Measurements from ENCODE around the gene TEX19. TPM values are rescaled to one million over a fixed set of nuclear protein-coding genes. Genes with fewer than 3 reads are reported as not detected.
A peak's percentile ranks its signal among the peaks of the same experiment; 100 is the strongest.
"Not testable (repeated sequence)": the region's sequence is repeated elsewhere in the genome, so short reads cannot be mapped to it uniquely, and the experiment has no call there.

Gene TEX19
- total RNA-seq, 1 donor from 2014 or later = not detected

- H3K9me3 ChIP-seq = no peaks in the 10 kb centered on the region
- intact Hi-C loops (cut with DNase I) = no loop called here
- DNase-seq (no peak), ATAC-seq (no peak)
- H3K36me3 ChIP-seq = no peaks in the 10 kb centered on the region
- H3K27ac ChIP-seq = no peak overlapping the region
- H3K4me1 ChIP-seq = no peaks in the 10 kb centered on the region
- TF ChIP-seq CTCF (IDR thresholded peaks at IDR 0.05) = no peak
- H3K4me3 ChIP-seq = no peak overlapping the region
- H3K27me3 ChIP-seq (ENCODE audit: low read depth) = peaks cover 70% of the 10 kb centered on the region
These were observed 19.6 kb downstream of the TEX19 start for GRCh38 chr17:82378741-82379021.

- peaks cover 16% of the 10 kb centered on the region for H3K4me1 ChIP-seq
- ATAC-seq (no peak), DNase-seq (peak; percentile 14)
- H3K9me3 ChIP-seq = no peaks in the 10 kb centered on the region
- no peak for TF ChIP-seq CTCF (IDR thresholded peaks at IDR 0.05)
- peaks cover 69% of the 10 kb centered on the region for H3K27me3 ChIP-seq (ENCODE audit: low read depth)
- intact Hi-C loops (cut with DNase I) = no loop called here
- no peak overlapping the region for H3K27ac ChIP-seq
- no peaks in the 10 kb centered on the region for H3K36me3 ChIP-seq
- H3K4me3 ChIP-seq = no peak overlapping the region
These were observed 22.0 kb downstream of the TEX19 start for GRCh38 chr17:82380860-82381702.

DNA sequence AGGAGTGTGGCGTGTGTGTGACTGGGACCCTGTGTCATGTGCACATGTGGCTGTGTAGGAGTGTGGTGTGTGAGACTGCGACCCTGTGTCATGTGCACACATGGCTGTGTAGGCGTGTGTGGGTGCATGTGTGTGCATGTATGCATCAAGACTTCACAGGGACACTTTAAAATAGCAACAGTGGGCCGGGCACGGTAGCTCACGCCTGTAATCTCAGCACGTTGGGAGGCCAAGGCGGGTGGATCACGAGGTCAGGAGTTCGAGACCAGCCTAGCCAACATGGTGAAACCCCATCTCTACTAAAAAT is 22.6 kb downstream of the TEX19 start:
- H3K27ac ChIP-seq, ATAC-seq: not testable (repeated sequence)
- DNase-seq = peak; percentile 11

DNA sequence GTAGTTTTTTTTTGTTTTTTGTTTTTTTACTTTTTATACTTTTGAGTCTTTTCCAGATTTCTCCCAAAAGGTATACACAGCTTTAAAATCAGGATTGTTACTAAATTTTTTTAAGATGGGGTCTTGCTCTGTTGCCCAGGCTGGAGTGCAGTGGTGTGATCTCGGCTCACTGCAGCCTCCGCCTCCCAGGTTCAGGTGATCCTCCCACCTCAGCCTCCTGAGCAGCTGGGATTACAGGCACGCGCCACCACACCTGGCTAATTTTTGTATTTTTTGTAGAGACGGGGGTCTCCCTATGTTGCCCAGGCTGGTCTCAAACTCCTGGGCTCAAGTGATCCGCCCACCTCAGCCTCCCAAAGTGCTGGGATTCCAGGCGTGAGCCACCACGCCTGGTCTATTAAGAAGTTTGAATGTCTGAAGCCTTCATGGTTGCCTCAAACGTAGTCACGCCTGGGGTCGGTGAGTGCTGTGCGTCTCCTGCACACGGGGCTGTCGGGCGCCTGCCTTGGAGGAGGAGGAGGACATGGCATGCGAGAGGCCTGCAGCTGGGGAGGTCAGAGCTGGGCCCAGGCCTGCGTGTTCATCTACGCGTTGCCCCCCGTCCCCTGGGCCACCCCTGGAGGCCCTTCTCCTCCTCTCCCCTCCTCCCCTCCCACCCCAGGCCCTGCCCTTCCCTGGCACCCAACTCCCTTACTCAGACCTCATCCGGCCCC is 23.3 kb downstream of the TEX19 start:
- ATAC-seq; intact Hi-C loops (cut with DNase I); H3K4me3 ChIP-seq; H3K36me3 ChIP-seq; H3K9me3 ChIP-seq; H3K27ac ChIP-seq: not testable (repeated sequence)
- H3K4me1 ChIP-seq = peaks cover 16% of the 10 kb centered on the region
- H3K27me3 ChIP-seq (ENCODE audit: low read depth) = peaks cover 73% of the 10 kb centered on the region
- DNase-seq = peak; percentile 41

More for the DNA sequence above, 22.6 kb downstream of the TEX19 start:
- H3K4me3 ChIP-seq; intact Hi-C loops (cut with DNase I); H3K9me3 ChIP-seq; H3K36me3 ChIP-seq: not testable (repeated sequence)
- peaks cover 67% of the 10 kb centered on the region for H3K27me3 ChIP-seq (ENCODE audit: low read depth)
- H3K4me1 ChIP-seq = peaks cover 16% of the 10 kb centered on the region

DNA sequence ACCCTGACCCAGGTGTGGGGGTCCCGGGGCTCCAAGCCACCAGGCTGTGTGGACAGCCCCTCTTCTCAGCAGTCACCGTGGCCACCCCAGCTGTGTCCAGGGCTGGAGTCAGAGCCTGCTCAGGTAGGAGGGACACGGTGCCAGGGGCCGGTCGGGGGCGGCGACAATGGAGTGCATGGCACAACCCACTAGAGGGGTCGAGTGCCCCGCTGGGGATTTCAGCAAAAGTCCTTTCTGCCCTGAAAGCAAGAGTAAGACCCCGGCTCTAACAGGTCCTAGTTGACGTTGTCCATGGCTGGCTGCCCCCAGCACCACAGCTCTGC is 23.8 kb downstream of the TEX19 start:
- Histone ChIP-seq H3K27ac (no peak overlapping the region), H3K27me3 (ENCODE audit: low read depth) (peaks cover 70% of the 10 kb centered on the region), H3K4me3 (no peak overlapping the region), H3K36me3 (no peaks in the 10 kb centered on the region), H3K4me1 (peaks cover 16% of the 10 kb centered on the region), H3K9me3 (no peaks in the 10 kb centered on the region)
- no peak for TF ChIP-seq CTCF (IDR thresholded peaks at IDR 0.05)
- ATAC-seq (no peak), DNase-seq (peak; percentile 35)
- intact Hi-C loops (cut with DNase I) = no loop called here

GRCh38 chr17:82383411-82383810 is 24.4 kb downstream of the TEX19 start:
- H3K27ac ChIP-seq = no peak overlapping the region
- no peaks in the 10 kb centered on the region for H3K36me3 ChIP-seq
- no peak overlapping the region for H3K4me3 ChIP-seq
- intact Hi-C loops (cut with DNase I) = no loop called here
- peaks cover 64% of the 10 kb centered on the region for H3K27me3 ChIP-seq (ENCODE audit: low read depth)
- DNase-seq = peak; percentile 25
- peaks cover 16% of the 10 kb centered on the region for H3K4me1 ChIP-seq
- ATAC-seq = no peak
- no peak for TF ChIP-seq CTCF (IDR thresholded peaks at IDR 0.05)
- no peaks in the 10 kb centered on the region for H3K9me3 ChIP-seq

All from lower lobe of right lung (tissue), 2 donors.